Activated T-helper 1 cell treated with anti-CD3 and anti-CD28 coated beads, Interleukin-12 subunit alpha, Interleukin-12 subunit beta, Interleukin-2, Interleukin-4 antibody, amounts not matched to agents 30 ng/mL and 10 ng/mL and 1 ng/mL, durations not matched to agents 14 hours and 24 hours and 36 hours (primary cell): ENCODE data around the gene NODAL. TPM values are rescaled to one million over a fixed set of nuclear protein-coding genes. Genes with fewer than 3 reads are reported as not detected.

Source experiments
- total RNA-seq: library from RNA; stranded (reverse); gene quantifications from 2 replicates; pipeline ENCODE4 v1.2.3, GENCODE V29; 2022

The NODAL gene
- total RNA-seq, 1 donor from 2014 or later: not detected

Other genes with a start within 250 kb of the NODAL start
- gene PPA1, start 208.3 kb downstream of the NODAL start, total RNA-seq: 374 and 393 TPM in 2 replicates
- gene NPFFR1, start 157.7 kb downstream of the NODAL start, total RNA-seq: not detected in 2 replicates
- 14.6 and 14.9 TPM in 2 replicates for gene LRRC20, start 59.1 kb downstream of the NODAL start, total RNA-seq
- 36.6 and 37.7 TPM in 2 replicates for gene EIF4EBP2, start 37.5 kb downstream of the NODAL start, total RNA-seq
- 0.83 and 0.88 TPM in 2 replicates for gene PALD1, start 37.1 kb upstream of the NODAL start, total RNA-seq
- gene PRF1, start 161.1 kb upstream of the NODAL start, total RNA-seq: 100 and 103 TPM in 2 replicates
- 0.21 and 0.37 TPM in 2 replicates for gene ADAMTS14, start 230.8 kb upstream of the NODAL start, total RNA-seq